Adipocyte (in vitro differentiated cells): ENCODE results near the gene ZNF83.
"Not testable (repeated sequence)": the region's sequence is repeated elsewhere in the genome, so short reads cannot be mapped to it uniquely, and the experiment has no call there.

ENCODE experiments used
- DNase-seq: peaks from one replicate; pipeline ENCODE4 v3.0.0-alpha.2; 2015; ENCODE audit warnings: low read depth
- H3K27me3 ChIP-seq: replicated peaks from 2 replicates; pipeline ENCODE4 v1.7.0; 2013; ENCODE audit warnings: mild to moderate bottlenecking, low read length, moderate library complexity; ENCODE audit not compliant: control insufficient read depth, insufficient read depth
- H3K36me3 ChIP-seq: 2 replicates; pipeline ENCODE4 v1.7.0; 2013; ENCODE audit warnings: low read length, mild to moderate bottlenecking, moderate library complexity; ENCODE audit not compliant: control insufficient read depth, insufficient read depth, severe bottlenecking
- H3K4me1 ChIP-seq: 2 replicates; pipeline ENCODE4 v1.7.0; 2013; ENCODE audit warnings: mild to moderate bottlenecking, low read length, moderate library complexity; ENCODE audit not compliant: control insufficient read depth, insufficient read depth
- H3K4me3 ChIP-seq: 2 replicates; pipeline ENCODE4 v1.7.0; 2013; ENCODE audit warnings: mild to moderate bottlenecking, low read length, moderate library complexity
- H3K9ac ChIP-seq: 2 replicates; pipeline ENCODE4 v1.7.0; 2013; ENCODE audit warnings: mild to moderate bottlenecking, low read length, moderate library complexity
- H3K9me3 ChIP-seq: 2 replicates; pipeline ENCODE4 v1.7.0; 2013; ENCODE audit warnings: mild to moderate bottlenecking, low read length, moderate library complexity; ENCODE audit not compliant: control insufficient read depth

The ZNF83 gene

DNA sequence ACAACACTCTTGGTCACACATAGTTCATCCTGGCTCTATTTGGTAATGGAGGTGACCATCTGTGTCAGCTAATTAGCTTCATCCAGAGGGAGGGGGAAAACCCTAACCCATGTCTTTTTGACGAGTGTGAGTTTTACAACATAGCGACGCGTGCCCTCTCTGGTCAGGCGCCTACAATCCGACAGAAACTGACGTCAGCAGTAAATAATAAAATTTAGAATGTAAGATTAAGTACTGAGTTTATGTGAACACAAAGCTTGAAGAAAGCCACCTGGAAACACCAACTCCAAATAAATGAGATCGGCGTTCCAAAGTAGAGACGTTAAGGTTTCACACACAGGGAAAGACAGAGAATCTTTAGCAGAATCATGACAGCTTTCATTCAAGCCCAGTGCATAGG, 1.8 kb upstream of the ZNF83 start:
- no peak for DNase-seq
- Histone ChIP-seq H3K9ac (no peak overlapping the region), H3K36me3 (peaks cover under 1% of the 10 kb centered on the region), H3K4me1 (peaks cover 11% of the 10 kb centered on the region), H3K4me3 (no peak overlapping the region), H3K27me3 (no peaks in the 10 kb centered on the region), H3K9me3 (no peaks in the 10 kb centered on the region)

DNA sequence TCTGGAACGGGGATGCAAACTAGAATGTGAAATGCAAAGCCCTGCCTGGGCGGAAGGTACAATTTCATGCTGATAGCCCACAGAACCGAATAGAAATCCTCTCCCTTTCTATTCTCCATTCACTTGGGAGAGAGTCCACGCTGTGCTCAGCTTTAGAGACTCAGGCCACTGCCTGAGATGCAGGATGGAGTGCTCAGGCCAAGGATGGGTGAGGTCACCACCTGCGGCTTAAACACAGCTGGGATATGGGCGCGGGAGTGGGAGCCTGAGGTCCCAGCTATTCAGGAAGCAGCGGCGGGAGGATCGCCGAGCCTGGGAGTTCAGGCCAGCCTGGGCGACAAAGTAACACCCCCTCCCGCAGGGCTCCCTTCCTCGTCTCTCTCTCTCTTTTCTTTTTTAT, 446 bp upstream of the ZNF83 start:
- peaks cover 11% of the 10 kb centered on the region for H3K4me1 ChIP-seq
- H3K9ac ChIP-seq, result peak overlapping the region; percentile 72
- DNase-seq, result peak; percentile 51

DNA sequence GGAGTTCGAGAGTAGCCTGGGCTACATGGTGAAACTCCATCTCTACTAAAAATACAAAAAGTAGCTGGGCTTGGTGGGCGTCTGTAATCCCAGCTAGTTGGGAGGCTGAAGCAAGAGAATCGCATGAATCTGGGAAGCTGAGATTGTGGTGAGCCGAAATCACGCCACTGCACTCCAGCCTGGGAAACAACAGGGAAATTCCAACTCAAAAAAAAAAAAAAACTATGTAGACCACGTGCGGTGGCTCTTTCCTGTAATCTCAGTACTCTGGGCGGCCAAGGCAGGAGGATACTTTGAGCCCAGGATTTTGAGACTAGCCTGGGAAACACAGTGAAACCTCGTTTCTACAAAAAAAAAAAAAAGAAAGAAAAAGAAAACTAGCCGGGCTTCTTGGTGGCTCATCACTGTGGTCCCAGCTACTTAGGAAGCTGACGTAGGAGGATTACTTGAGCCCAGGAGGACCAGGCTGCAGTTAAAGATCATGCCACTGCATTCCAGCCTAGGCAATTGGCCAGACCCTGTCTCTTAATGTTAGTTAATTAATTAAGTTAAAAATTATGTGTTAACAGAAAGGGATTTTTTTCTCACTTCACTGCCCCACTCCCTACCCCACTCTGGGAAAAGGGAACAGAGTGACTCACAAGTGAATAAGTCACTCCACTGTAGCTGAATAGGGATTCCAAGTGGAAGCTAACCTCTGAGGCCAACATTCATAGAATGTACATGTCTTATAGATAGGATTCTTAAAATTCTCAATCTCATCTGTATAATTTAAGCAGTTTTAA, 2.2 kb downstream of the ZNF83 start:
- Histone ChIP-seq H3K9me3 (no peaks in the 10 kb centered on the region), H3K4me3 (no peak overlapping the region), H3K9ac (no peak overlapping the region), H3K36me3 (peaks cover 17% of the 10 kb centered on the region), H3K27me3 (no peaks in the 10 kb centered on the region), H3K4me1 (peaks cover 11% of the 10 kb centered on the region)
- peak; percentile 2 for DNase-seq

More for the DNA sequence above, 446 bp upstream of the ZNF83 start:
- H3K36me3 ChIP-seq, result peaks cover 14% of the 10 kb centered on the region
- peak overlapping the region; percentile 91 for H3K4me3 ChIP-seq
- no peaks in the 10 kb centered on the region for H3K27me3 ChIP-seq
- no peaks in the 10 kb centered on the region for H3K9me3 ChIP-seq

GRCh38 chr19:52627441-52627840, 10.7 kb downstream of the ZNF83 start:
- not testable (repeated sequence) for H3K27me3 ChIP-seq, H3K4me1 ChIP-seq, H3K9ac ChIP-seq, H3K9me3 ChIP-seq, H3K4me3 ChIP-seq, DNase-seq
- peaks cover 13% of the 10 kb centered on the region for H3K36me3 ChIP-seq

- Histone ChIP-seq H3K36me3 (peaks cover 17% of the 10 kb centered on the region), H3K4me3 (no peak overlapping the region), H3K4me1 (no peaks in the 10 kb centered on the region), H3K9me3 (no peaks in the 10 kb centered on the region), H3K9ac (no peak overlapping the region), H3K27me3 (no peaks in the 10 kb centered on the region)
- no peak for DNase-seq
Observed at GRCh38 chr19:52626915-52627314, 11.2 kb downstream of the ZNF83 start.

- no peak for DNase-seq
- Histone ChIP-seq H3K9me3 (peaks cover 5% of the 10 kb centered on the region), H3K9ac (no peak overlapping the region), H3K36me3 (peaks cover 41% of the 10 kb centered on the region), H3K4me1 (no peaks in the 10 kb centered on the region), H3K4me3 (no peak overlapping the region), H3K27me3 (no peaks in the 10 kb centered on the region)
Observed at GRCh38 chr19:52622261-52622660, 15.9 kb downstream of the ZNF83 start.

DNA sequence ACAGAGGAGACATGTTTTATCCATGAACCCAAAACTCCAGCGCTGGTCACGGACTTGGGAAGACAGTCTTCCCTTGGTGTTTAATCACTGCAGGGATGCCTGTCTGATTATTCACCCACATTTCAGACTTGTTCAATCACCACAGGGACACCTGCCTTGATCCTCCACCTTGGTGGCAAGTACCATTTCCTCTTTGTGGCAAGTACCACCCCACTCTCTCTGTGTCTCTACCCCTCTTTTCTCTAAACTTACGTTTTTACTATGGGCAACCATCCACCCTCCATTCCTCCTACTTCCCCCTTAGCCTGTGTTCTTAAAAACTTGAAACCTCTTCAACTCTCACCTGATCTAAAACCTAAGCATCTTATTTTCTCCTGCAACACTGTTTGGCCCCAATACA, 16.8 kb downstream of the ZNF83 start:
- Histone ChIP-seq H3K9me3 (peaks cover 13% of the 10 kb centered on the region), H3K36me3 (peaks cover 47% of the 10 kb centered on the region), H3K4me3 (no peak overlapping the region), H3K27me3 (no peaks in the 10 kb centered on the region), H3K4me1 (no peaks in the 10 kb centered on the region), H3K9ac (no peak overlapping the region)
- no peak for DNase-seq

GRCh38 chr19:52613299-52613906, 24.8 kb downstream of the ZNF83 start:
- no peaks in the 10 kb centered on the region for H3K27me3 ChIP-seq
- peak overlapping the region; percentile 64 for H3K4me3 ChIP-seq
- no peaks in the 10 kb centered on the region for H3K4me1 ChIP-seq
- H3K9me3 ChIP-seq, result peaks cover 58% of the 10 kb centered on the region
- DNase-seq, result no peak
- H3K9ac ChIP-seq, result no peak overlapping the region
- H3K36me3 ChIP-seq, result peaks cover 59% of the 10 kb centered on the region

DNA sequence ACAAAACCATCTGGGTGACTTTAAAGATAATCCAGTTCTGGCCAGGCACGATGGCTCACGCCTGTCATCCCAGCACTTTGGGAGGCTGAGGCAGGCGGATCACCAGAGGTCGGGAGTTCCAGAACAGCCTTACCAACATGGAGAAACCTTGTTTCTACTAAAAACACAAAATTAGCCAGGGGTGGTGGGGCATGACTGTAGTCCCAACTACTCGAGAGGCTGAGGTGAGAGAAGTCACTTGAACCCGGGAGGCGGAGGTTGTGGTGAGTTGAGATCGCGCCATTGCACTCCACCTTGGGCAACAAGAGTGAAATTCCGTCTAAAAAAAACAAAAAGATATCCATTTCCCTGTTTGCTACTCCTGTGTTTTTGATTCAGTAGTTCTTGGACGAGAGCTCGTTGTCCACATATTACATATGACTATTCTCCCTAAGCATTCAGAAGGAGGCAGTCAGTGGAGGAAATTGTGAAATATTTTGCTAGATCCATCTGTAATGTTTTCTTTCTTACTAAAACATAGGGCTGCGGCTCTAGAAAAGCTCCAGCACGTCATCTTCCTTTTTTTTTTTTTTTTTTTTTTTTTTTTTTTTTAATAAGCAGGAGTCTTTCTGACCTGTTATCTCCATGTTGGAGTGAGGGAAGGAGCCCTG, 34.5 kb downstream of the ZNF83 start:
- H3K4me1 ChIP-seq, result peaks cover 10% of the 10 kb centered on the region
- no peak overlapping the region for H3K9ac ChIP-seq
- H3K36me3 ChIP-seq, result no peaks in the 10 kb centered on the region
- no peaks in the 10 kb centered on the region for H3K9me3 ChIP-seq
- H3K27me3 ChIP-seq, result no peaks in the 10 kb centered on the region
- no peak overlapping the region for H3K4me3 ChIP-seq
- DNase-seq, result peak; percentile 51

- DNase-seq, result no peak
- no peak overlapping the region for H3K4me3 ChIP-seq
Observed at GRCh38 chr19:52602941-52603340, 35.2 kb downstream of the ZNF83 start.

DNA sequence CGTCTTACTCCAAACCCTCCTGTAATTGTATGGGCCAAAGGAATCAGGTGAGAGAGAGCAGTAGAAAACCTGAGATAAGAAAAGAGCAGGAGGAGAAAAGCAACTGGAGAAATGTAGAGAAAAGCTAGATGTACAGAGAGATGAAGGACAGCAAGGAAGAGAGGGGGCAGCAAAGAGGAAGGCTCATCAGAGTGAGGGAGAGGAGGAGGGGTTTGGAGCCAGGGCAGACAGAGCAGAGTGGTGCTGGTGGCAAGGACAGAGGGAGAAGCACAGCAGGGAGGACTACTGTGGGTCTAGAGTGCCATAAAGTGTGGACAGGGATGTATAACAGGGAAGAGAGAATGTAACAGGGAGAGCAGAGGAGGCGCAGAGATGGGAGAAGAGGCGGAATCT, 36.2 kb downstream of the ZNF83 start:
- DNase-seq, result peak; percentile 39
- H3K27me3 ChIP-seq, H3K9me3 ChIP-seq: not testable (repeated sequence)

More at GRCh38 chr19:52602941-52603340, 35.2 kb downstream of the ZNF83 start:
- Histone ChIP-seq H3K9ac (no peak overlapping the region), H3K27me3 (no peaks in the 10 kb centered on the region), H3K9me3 (no peaks in the 10 kb centered on the region), H3K36me3 (no peaks in the 10 kb centered on the region), H3K4me1 (peaks cover 10% of the 10 kb centered on the region)

More for the DNA sequence above, 36.2 kb downstream of the ZNF83 start:
- peak overlapping the region; percentile 85 for H3K4me3 ChIP-seq
- not testable (repeated sequence) for H3K4me1 ChIP-seq, H3K36me3 ChIP-seq
- peak overlapping the region; percentile 74 for H3K9ac ChIP-seq
